Mesothelial cell of epicardium (in vitro differentiated cells): Measurements from ENCODE around the gene FRMD1. TPM values are rescaled to one million over a fixed set of nuclear protein-coding genes. Genes with fewer than 3 reads are reported as not detected.

Experiments used
- DNase-seq, 2 experiments: peaks; one replicate each; pipeline ENCODE4 v3.0.0; 2021; ENCODE audit warnings: low spot score in 2 of 2; ENCODE audit not compliant: unreplicated experiment in 2 of 2
- H3K27ac Mint-ChIP-seq: 2 replicates; pipeline ENCODE4 v1.8.0; 2021; ENCODE audit warnings: mixed read lengths
- H3K27me3 Mint-ChIP-seq: 2 replicates; pipeline ENCODE4 v1.8.0; 2021; ENCODE audit warnings: low read depth, mixed read lengths
- H3K36me3 Mint-ChIP-seq: 2 replicates; pipeline ENCODE4 v1.8.0; 2021; ENCODE audit warnings: mixed read lengths
- H3K4me1 Mint-ChIP-seq: 2 replicates; pipeline ENCODE4 v1.8.0; 2021; ENCODE audit warnings: mixed read lengths
- H3K4me3 Mint-ChIP-seq: 2 replicates; pipeline ENCODE4 v1.8.0; 2021; ENCODE audit warnings: mild to moderate bottlenecking, moderate library complexity, mixed read lengths
- H3K9me3 Mint-ChIP-seq: 2 replicates; pipeline ENCODE4 v1.8.0; 2021; ENCODE audit warnings: mixed read lengths
- total RNA-seq: library from RNA; stranded (reverse); gene quantifications from 3 replicates; pipeline ENCODE4 v1.2.1, GENCODE V29; 2021
- TF ChIP-seq, protein P1 (sequence below): fragments of 200-600 bp; sonication (generic); IDR thresholded peaks from one replicate; pipeline ENCODE4 v1.5.0; 2021; ENCODE audit warnings: antibody characterized with exemption; ENCODE audit not compliant: unreplicated experiment

Gene FRMD1
- total RNA-seq, 1 donor from 2014 or later, result not detected

DNA sequence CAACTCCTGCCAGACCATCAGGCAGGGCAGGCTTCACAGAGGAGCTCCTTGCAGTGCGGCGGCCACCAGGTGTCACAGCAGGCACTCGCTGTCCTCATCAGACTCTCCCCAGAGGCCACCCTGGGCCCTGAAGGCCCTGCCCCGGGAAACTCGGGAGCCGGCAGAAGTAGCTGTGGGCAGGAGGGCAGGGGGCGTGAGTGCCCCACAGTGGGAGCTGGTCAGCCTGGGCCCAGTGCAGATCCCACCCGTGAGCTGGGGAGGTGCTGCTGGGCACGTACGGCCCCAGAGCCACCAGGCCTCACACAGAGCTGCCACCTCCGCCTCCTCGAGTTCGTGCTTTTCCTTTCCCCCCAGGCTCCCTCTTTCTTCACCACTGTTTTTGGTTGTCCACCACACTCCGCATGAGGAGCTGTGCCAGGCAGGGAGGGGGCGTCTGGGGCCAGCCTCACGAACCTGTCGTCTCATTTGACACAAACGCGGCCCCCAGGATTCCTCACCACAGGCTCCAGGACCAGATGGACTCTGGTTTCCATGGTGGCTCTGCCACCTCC is 33.8 kb downstream of the FRMD1 start:
- no peak overlapping the region for H3K4me3 Mint-ChIP-seq
- H3K36me3 Mint-ChIP-seq, result no peaks in the 10 kb centered on the region
- DNase-seq, result no peak
- peaks cover 2% of the 10 kb centered on the region for H3K4me1 Mint-ChIP-seq
- TF ChIP-seq, protein P1, sequence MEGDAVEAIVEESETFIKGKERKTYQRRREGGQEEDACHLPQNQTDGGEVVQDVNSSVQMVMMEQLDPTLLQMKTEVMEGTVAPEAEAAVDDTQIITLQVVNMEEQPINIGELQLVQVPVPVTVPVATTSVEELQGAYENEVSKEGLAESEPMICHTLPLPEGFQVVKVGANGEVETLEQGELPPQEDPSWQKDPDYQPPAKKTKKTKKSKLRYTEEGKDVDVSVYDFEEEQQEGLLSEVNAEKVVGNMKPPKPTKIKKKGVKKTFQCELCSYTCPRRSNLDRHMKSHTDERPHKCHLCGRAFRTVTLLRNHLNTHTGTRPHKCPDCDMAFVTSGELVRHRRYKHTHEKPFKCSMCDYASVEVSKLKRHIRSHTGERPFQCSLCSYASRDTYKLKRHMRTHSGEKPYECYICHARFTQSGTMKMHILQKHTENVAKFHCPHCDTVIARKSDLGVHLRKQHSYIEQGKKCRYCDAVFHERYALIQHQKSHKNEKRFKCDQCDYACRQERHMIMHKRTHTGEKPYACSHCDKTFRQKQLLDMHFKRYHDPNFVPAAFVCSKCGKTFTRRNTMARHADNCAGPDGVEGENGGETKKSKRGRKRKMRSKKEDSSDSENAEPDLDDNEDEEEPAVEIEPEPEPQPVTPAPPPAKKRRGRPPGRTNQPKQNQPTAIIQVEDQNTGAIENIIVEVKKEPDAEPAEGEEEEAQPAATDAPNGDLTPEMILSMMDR, result no peak
- H3K27me3 Mint-ChIP-seq, result no peaks in the 10 kb centered on the region
- H3K9me3 Mint-ChIP-seq, result peaks cover 4% of the 10 kb centered on the region
- H3K27ac Mint-ChIP-seq, result no peak overlapping the region

DNA sequence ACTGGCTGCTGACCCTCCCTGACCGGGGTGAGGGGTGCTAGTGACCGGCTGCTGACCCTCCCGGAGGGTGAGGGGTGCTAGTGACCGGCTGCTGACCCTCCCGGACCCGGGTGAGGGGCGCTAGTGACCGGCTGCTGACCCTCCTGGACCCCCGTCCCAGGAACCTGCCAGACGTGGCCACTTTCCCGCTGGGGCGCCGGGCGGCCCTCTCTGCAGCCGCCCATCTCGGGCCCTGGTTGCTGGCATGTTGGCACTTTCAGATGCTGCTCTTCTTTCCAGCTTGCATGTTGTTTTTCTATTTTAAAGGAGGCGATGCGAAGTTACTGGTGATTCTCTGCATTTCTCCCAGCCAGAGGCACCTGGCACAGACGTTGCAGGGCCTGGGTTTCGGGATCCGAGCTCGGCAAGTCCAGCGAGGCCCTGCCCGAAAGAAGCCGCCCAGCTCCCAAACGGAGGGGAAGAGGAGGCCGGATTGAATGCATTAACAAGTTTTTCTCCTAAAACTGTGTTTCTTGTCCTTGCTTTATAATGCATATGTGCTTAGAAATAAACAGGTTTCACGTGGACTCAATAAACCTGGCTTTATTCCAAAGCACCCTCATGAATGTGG is 34.4 kb downstream of the FRMD1 start:
- Mint-ChIP-seq H3K9me3 (peaks cover 9% of the 10 kb centered on the region), H3K27ac (no peak overlapping the region), H3K27me3 (no peaks in the 10 kb centered on the region)

DNA sequence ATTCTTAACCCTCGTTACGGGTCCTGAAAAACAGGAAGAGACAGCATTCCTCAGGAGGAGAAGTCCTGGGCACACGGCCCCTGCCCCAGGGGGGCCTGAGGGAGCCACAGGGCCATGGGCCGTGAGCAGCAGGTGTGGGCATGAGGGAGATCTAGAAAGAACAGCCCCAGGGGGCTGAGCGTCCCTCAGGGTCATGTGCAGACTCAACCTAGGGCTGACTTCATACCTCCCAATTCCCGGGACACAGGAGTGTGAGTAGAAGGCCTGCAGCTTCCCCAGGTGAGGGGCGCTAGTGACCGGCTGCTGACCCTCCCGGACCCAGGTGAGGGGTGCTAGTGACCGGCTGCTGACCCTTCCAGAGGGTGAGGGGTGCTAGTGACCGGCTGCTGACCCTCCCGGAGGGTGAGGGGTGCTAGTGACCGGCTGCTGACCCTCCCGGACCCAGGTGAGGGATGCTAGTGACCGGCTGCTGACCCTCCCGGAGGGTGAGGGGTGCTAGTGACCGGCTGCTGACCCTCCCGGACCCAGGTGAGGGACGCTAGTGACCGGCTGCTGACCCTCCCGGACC is 35.1 kb downstream of the FRMD1 start:
- Mint-ChIP-seq H3K4me3 (no peak overlapping the region), H3K36me3 (peaks cover 3% of the 10 kb centered on the region), H3K27me3 (no peaks in the 10 kb centered on the region), H3K27ac (no peak overlapping the region), H3K4me1 (no peaks in the 10 kb centered on the region), H3K9me3 (peaks cover 13% of the 10 kb centered on the region)
- no peak for DNase-seq
- TF ChIP-seq, protein P1, result no peak

More for the DNA sequence above, 34.4 kb downstream of the FRMD1 start:
- TF ChIP-seq, protein P1, result no peak
- H3K36me3 Mint-ChIP-seq, result peaks cover under 1% of the 10 kb centered on the region
- no peak overlapping the region for H3K4me3 Mint-ChIP-seq
- no peak for DNase-seq
- no peaks in the 10 kb centered on the region for H3K4me1 Mint-ChIP-seq

DNA sequence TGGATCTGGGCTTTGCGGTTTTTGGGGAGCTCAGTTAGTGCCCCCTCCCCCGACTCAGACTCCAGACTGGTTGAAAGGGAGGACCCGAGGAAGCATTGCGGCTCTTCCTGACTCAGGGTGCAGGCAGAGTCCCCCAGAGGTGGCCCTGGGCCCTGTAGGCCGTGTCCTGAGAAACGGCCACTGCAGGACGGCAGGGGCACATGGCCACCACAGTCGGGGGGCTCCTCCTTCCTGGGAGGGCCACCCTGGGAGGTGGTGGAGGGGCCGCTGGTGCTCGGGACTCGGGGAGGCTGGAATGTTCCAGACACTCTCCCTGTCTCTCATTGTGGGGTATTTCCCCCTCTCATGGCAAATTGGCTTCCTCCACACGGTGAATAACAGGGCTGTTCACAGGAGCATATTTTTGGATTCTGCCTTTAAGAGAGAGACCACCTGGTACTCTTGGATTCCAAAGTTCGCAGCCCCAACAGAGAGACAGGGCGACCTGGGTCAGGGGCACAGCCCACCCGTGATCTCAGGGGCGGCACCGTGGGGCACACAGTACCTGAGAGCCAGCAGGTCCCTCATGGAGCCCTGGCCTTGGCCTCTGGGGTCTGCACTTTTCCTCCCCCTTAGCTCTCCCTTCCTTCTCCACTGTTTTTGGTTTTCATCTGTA is 35.7 kb downstream of the FRMD1 start:
- Mint-ChIP-seq H3K36me3 (peaks cover 7% of the 10 kb centered on the region), H3K4me3 (no peak overlapping the region), H3K9me3 (peaks cover 17% of the 10 kb centered on the region), H3K27ac (no peak overlapping the region), H3K4me1 (no peaks in the 10 kb centered on the region), H3K27me3 (no peaks in the 10 kb centered on the region)
- TF ChIP-seq, protein P1, result no peak
- DNase-seq, result no peak

DNA sequence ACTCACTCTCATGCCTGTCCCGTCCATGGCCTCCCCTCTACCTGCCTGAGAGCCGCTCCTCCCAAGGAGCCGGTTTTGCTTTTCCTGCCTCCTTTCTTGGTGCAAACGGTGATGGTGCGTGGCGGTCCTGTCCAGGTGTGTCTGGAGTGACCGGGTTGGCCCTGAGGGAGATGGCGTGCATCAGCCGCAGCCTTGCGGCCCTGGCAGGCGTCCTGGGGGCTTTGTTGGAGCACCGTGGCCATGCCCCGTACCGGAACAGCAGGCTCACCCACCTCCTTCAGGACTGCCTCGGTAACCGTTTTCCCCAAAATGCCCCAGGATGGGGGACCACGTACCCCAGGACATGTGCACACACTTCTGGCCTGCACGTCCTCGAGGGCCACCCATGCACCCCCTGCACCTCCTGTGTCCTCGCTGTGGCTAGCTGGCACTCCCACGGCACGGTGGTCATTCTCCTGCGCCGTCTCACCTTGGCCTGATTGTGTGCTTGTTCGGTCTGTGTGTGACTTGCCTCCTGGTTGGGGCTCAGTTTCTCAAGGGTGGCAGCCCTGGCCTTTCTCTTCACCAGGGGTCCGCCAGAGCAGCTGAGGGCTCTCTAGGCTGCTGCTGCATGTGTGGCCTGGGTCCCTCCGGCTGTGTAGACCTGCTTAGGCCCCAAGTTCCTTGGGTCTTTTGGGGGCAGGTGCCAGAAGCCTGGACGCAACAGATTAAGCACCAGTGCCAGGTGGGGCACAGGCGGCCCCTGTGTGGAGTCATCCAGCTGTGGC is 36.4 kb downstream of the FRMD1 start:
- Mint-ChIP-seq H3K4me3 (no peak overlapping the region), H3K9me3 (peaks cover 22% of the 10 kb centered on the region), H3K4me1 (no peaks in the 10 kb centered on the region), H3K27ac (no peak overlapping the region), H3K36me3 (peaks cover 8% of the 10 kb centered on the region), H3K27me3 (no peaks in the 10 kb centered on the region)
- DNase-seq, result no peak
- TF ChIP-seq, protein P1, result no peak
